ENCODE results near the gene MAMLD1. TPM values are rescaled to one million over a fixed set of nuclear protein-coding genes. Genes with fewer than 3 reads are reported as not detected.
A peak's percentile ranks its signal among the peaks of the same experiment; 100 is the strongest.

Gene MAMLD1
- polyA plus RNA-seq, 1 experiment, result 3.7 TPM

GRCh38 chrX:150476164-150476699, 113.1 kb downstream of the MAMLD1 start:
- ChIA-PET CTCF (interaction anchor here (1.9 kb wide), 1 partner anchor 110 kb away, joined by 4 read pairs; no protein-coding TSS in a partner anchor), POLR2A (no interaction called here)
- Histone ChIP-seq H3K27me3 (ENCODE audit: control insufficient read depth, insufficient read depth, low read length) (no peaks in the 10 kb centered on the region), H3K9me3 (ENCODE audit: control insufficient read depth, insufficient read depth, low read length) (no peaks in the 10 kb centered on the region), H3K27ac (ENCODE audit: low read depth, low read length) (peak overlapping the region; percentile 52), H3K4me3 (ENCODE audit: low read depth, low read length) (no peak overlapping the region)
- DNase-seq (ENCODE audit: low read depth, low spot score), result peak; percentile 16
- no peak for TF ChIP-seq CTCF (IDR thresholded peaks at IDR 0.05; ENCODE audit: low read depth, low read length)

GRCh38 chrX:150477371-150477770, 114.3 kb downstream of the MAMLD1 start:
- no peaks in the 10 kb centered on the region for H3K9me3 ChIP-seq (ENCODE audit: control insufficient read depth, insufficient read depth, low read length)
- no peak overlapping the region for H3K27ac ChIP-seq (ENCODE audit: low read depth, low read length)
- H3K4me3 ChIP-seq (ENCODE audit: low read depth, low read length), result no peak overlapping the region
- no peaks in the 10 kb centered on the region for H3K27me3 ChIP-seq (ENCODE audit: control insufficient read depth, insufficient read depth, low read length)
- ChIA-PET CTCF (interaction anchor here (1.0 to 1.9 kb wide), 2 partner anchors 9 to 111 kb away, joined by 4 read pairs; no protein-coding TSS in a partner anchor), POLR2A (no interaction called here)
- TF ChIP-seq CTCF (IDR thresholded peaks at IDR 0.05; ENCODE audit: low read depth, low read length), result no peak
- DNase-seq (ENCODE audit: low read depth, low spot score), result no peak

GRCh38 chrX:150478496-150479492, 115.7 kb downstream of the MAMLD1 start:
- Histone ChIP-seq H3K27ac (ENCODE audit: low read depth, low read length) (no peak overlapping the region), H3K4me3 (ENCODE audit: low read depth, low read length) (no peak overlapping the region), H3K27me3 (ENCODE audit: control insufficient read depth, insufficient read depth, low read length) (no peaks in the 10 kb centered on the region), H3K9me3 (ENCODE audit: control insufficient read depth, insufficient read depth, low read length) (no peaks in the 10 kb centered on the region)
- DNase-seq (ENCODE audit: low read depth, low spot score), result no peak
- POLR2A ChIA-PET, result no interaction called here
- CTCF ChIA-PET, result no interaction called here
- no peak for TF ChIP-seq CTCF (IDR thresholded peaks at IDR 0.05; ENCODE audit: low read depth, low read length)

- TF ChIP-seq CTCF (IDR thresholded peaks at IDR 0.05; ENCODE audit: low read depth, low read length), result no peak
- DNase-seq (ENCODE audit: low read depth, low spot score), result peak; percentile 11
- CTCF ChIA-PET, result interaction anchor here (3.0 kb wide), 1 partner anchor 118 kb away, joined by 21 read pairs; the partner anchor contains the start of gene MAMLD1
- POLR2A ChIA-PET, result no interaction called here
- Histone ChIP-seq H3K27me3 (ENCODE audit: control insufficient read depth, insufficient read depth, low read length) (no peaks in the 10 kb centered on the region), H3K9me3 (ENCODE audit: control insufficient read depth, insufficient read depth, low read length) (no peaks in the 10 kb centered on the region), H3K27ac (ENCODE audit: low read depth, low read length) (no peak overlapping the region), H3K4me3 (ENCODE audit: low read depth, low read length) (no peak overlapping the region)
Observed at GRCh38 chrX:150482537-150483206, 119.6 kb downstream of the MAMLD1 start.
